GM23338 (cell line): ENCODE data around the gene CACNB1. TPM values are rescaled to one million over a fixed set of nuclear protein-coding genes. Genes with fewer than 3 reads are reported as not detected.

Experiments
- ATAC-seq: fragments of 200-7000 bp; cut with Tn5 transposase; 3 replicates; pipeline ENCODE4 v1.9.1; 2020
- DNase-seq: peaks from one replicate; pipeline ENCODE4 v3.0.0-alpha.2; 2015; ENCODE audit warnings: low spot score
- H2AFZ ChIP-seq: fragments of 200-600 bp; sonication (generic); 2 replicates; pipeline ENCODE4 v1.8.0; 2016; ENCODE audit warnings: antibody characterized with exemption, mild to moderate bottlenecking, moderate library complexity
- H3F3A ChIP-seq: fragments of 200-600 bp; sonication (generic); replicated peaks from 2 replicates; pipeline ENCODE4 v1.8.0; 2017; ENCODE audit warnings: antibody characterized with exemption, mixed run types, low read depth
- H3K27ac ChIP-seq: fragments of 200-600 bp; sonication (generic); 2 replicates; pipeline ENCODE4 v1.6.1; 2016; ENCODE audit warnings: low read depth
- H3K27me3 ChIP-seq: fragments of 200-600 bp; sonication (generic); 2 replicates; pipeline ENCODE4 v1.8.0; 2016; ENCODE audit warnings: mild to moderate bottlenecking, mixed run types, moderate library complexity; ENCODE audit not compliant: insufficient read depth
- H3K36me3 ChIP-seq: fragments of 200-600 bp; sonication (generic); 2 replicates; pipeline ENCODE4 v1.8.0; 2016; ENCODE audit warnings: mild to moderate bottlenecking; ENCODE audit not compliant: insufficient read depth
- H3K4me1 ChIP-seq: fragments of 200-600 bp; sonication (generic); 2 replicates; pipeline ENCODE4 v1.8.0; 2016; ENCODE audit warnings: mild to moderate bottlenecking, moderate library complexity; ENCODE audit not compliant: insufficient read depth
- H3K4me2 ChIP-seq: fragments of 200-600 bp; sonication (generic); 2 replicates; pipeline ENCODE4 v1.7.1; 2017; ENCODE audit warnings: mixed run types
- H3K4me3 ChIP-seq: fragments of 200-600 bp; sonication (generic); 2 replicates; pipeline ENCODE4 v1.6.1; 2016; ENCODE audit warnings: mixed run types
- H3K79me2 ChIP-seq: fragments of 200-600 bp; sonication (generic); replicated peaks from 2 replicates; pipeline ENCODE4 v1.8.0; 2017; ENCODE audit warnings: mild to moderate bottlenecking; ENCODE audit not compliant: insufficient read depth
- H3K9me2 ChIP-seq: fragments of 200-600 bp; sonication (generic); 2 replicates; pipeline ENCODE4 v1.8.0; 2017; ENCODE audit not compliant: insufficient read depth
- H4K20me1 ChIP-seq: fragments of 200-600 bp; sonication (generic); replicated peaks from 2 replicates; pipeline ENCODE4 v1.8.0; 2017; ENCODE audit warnings: mild to moderate bottlenecking; ENCODE audit not compliant: insufficient read depth
- H3K27ac Mint-ChIP-seq: 2 replicates; pipeline ENCODE4 v1.8.0; 2020; ENCODE audit warnings: inconsistent platforms, mild to moderate bottlenecking, moderate library complexity, mixed read lengths
- H3K27me3 Mint-ChIP-seq: 3 replicates; pipeline ENCODE4 v1.8.0; 2022; ENCODE audit warnings: low read depth, mild to moderate bottlenecking, moderate library complexity, mixed read lengths, inconsistent platforms; ENCODE audit not compliant: insufficient read depth, poor library complexity
- H3K36me3 Mint-ChIP-seq: 3 replicates; pipeline ENCODE4 v1.8.0; 2021; ENCODE audit warnings: low read depth, mild to moderate bottlenecking, inconsistent platforms, moderate library complexity, mixed read lengths
- H3K4me1 Mint-ChIP-seq: 3 replicates; pipeline ENCODE4 v1.8.0; 2020; ENCODE audit warnings: mild to moderate bottlenecking, inconsistent platforms, mixed read lengths
- H3K4me3 Mint-ChIP-seq: 3 replicates; pipeline ENCODE4 v1.8.0; 2021; ENCODE audit warnings: moderate library complexity, mild to moderate bottlenecking, inconsistent platforms, mixed read lengths
- H3K9me3 Mint-ChIP-seq: 3 replicates; pipeline ENCODE4 v1.8.0; 2020; ENCODE audit warnings: moderate library complexity, mild to moderate bottlenecking, inconsistent platforms, mixed read lengths
- CREB1 ChIP-seq: fragments of 250-450 bp; sonication (Bioruptor Pico); IDR thresholded peaks from 2 replicates; pipeline ENCODE4 v1.5.0; 2020; ENCODE audit warnings: low read depth, mild to moderate bottlenecking, moderate library complexity
- CTCF ChIP-seq, 2 experiments: fragments of 200-600 bp in 1 of 2; sonication (generic) in 1 of 2; conservative IDR thresholded peaks; 2 replicates each; pipeline versions ENCODE4 v1.5.1 to v1.6.1; 2016 to 2017; ENCODE audit warnings: antibody characterized with exemption in 2 of 2, low read depth in 2 of 2, mild to moderate bottlenecking in 2 of 2, moderate library complexity in 1 of 2
- EZH2 ChIP-seq: fragments of 200-600 bp; sonication (generic); IDR thresholded peaks from one replicate; pipeline ENCODE4 v1.8.0; 2017; ENCODE audit warnings: antibody characterized with exemption, mild to moderate bottlenecking, low read depth; ENCODE audit not compliant: unreplicated experiment
- JUNB ChIP-seq: IDR thresholded peaks from one replicate; pipeline ENCODE4 v1.6.1; 2016; ENCODE audit warnings: antibody characterized with exemption; ENCODE audit not compliant: unreplicated experiment
- NANOG ChIP-seq: IDR thresholded peaks from 2 replicates; pipeline ENCODE4 v1.6.1; 2016; ENCODE audit warnings: antibody characterized with exemption, borderline replicate concordance
- POLR2AphosphoS5 ChIP-seq: IDR thresholded peaks from 2 replicates; pipeline ENCODE4 v1.6.1; 2016; ENCODE audit warnings: antibody characterized with exemption, low read depth
- REST ChIP-seq: IDR thresholded peaks from one replicate; pipeline ENCODE4 v1.6.1; 2018; ENCODE audit warnings: antibody characterized with exemption; ENCODE audit not compliant: unreplicated experiment
- ZNF114 ChIP-seq: fragments of 250-450 bp; sonication (Bioruptor Pico); IDR thresholded peaks from 2 replicates; pipeline ENCODE4 v1.5.0; 2020; ENCODE audit warnings: mild to moderate bottlenecking, moderate library complexity
- ZNF462 ChIP-seq: fragments of 250-450 bp; sonication (Bioruptor Pico); IDR thresholded peaks from 2 replicates; pipeline ENCODE4 v1.5.0; 2020; ENCODE audit warnings: mild to moderate bottlenecking, moderate library complexity
- polyA plus RNA-seq: library from polyadenylated mRNA; unstranded; fragments of >200 nt; fragmentation: Nextera tagmentation; extraction: Ambion mirVana; gene quantifications from 2 replicates; pipeline ENCODE4 v1.2.1, GENCODE V29; 2016
- total RNA-seq: library from RNA; depleted of rRNA; stranded (reverse); fragments of >200 nt; shearing (Covaris generic); gene quantifications from 2 replicates; pipeline ENCODE4 v1.2.3, GENCODE V29; 2014

The CACNB1 gene
- total and polyA plus RNA-seq, 2 experiments from 2014 or later = 8.4 to 13.1 TPM

GRCh38 chr17:39173080-39173479 lies 24.4 kb downstream of the CACNB1 start:
- Histone ChIP-seq H3F3A (peaks cover 13% of the 10 kb centered on the region), H3K36me3 (no peaks in the 10 kb centered on the region), H4K20me1 (no peaks in the 10 kb centered on the region), H3K9me2 (no peaks in the 10 kb centered on the region), H3K79me2 (no peaks in the 10 kb centered on the region), H3K4me3 (no peak overlapping the region), H2AFZ (no peak overlapping the region), H3K4me1 (peaks cover 18% of the 10 kb centered on the region), H3K4me2 (no peak overlapping the region), H3K27ac (no peak overlapping the region), H3K27me3 (peaks cover under 1% of the 10 kb centered on the region; the same call in 1 of the 2 replicates)
- DNase-seq (no peak), ATAC-seq (no peak)
- Mint-ChIP-seq H3K4me3 (no peak overlapping the region), H3K27me3 (peaks cover 23% of the 10 kb centered on the region), H3K9me3 (peaks cover 9% of the 10 kb centered on the region; the same call in 2 of the 3 replicates), H3K4me1 (peaks cover 43% of the 10 kb centered on the region), H3K36me3 (peaks cover 22% of the 10 kb centered on the region), H3K27ac (no peak overlapping the region)
- TF ChIP-seq REST (no peak), ZNF114 (CRISPR knock-in tag) (no peak), POLR2AphosphoS5 (no peak), NANOG (no peak), CTCF (conservative IDR thresholded peaks at IDR 0.05; ENCODE audit: low read depth in 2 of 2) (no peak), EZH2 (no peak), CREB1 (CRISPR knock-in tag) (no peak), JUNB (no peak), ZNF462 (CRISPR knock-in tag) (no peak)
